Measurements from ENCODE around the gene RRAGB.
"Not testable (repeated sequence)": the region's sequence is repeated elsewhere in the genome, so short reads cannot be mapped to it uniquely, and the experiment has no call there.

The RRAGB gene

GRCh38 chrX:55774419-55774818 is 56.9 kb downstream of the RRAGB start:
- not testable (repeated sequence) for DNase-seq (ENCODE audit: low read depth in 3 of 3)

- DNase-seq (ENCODE audit: low read depth in 3 of 3) = no peak
Observed at GRCh38 chrX:55777596-55777995, 60.0 kb downstream of the RRAGB start.

- DNase-seq (ENCODE audit: low read depth in 3 of 3) = no peak
Observed at GRCh38 chrX:55778322-55778721, 60.8 kb downstream of the RRAGB start.

- no peak for DNase-seq (ENCODE audit: low read depth in 3 of 3)
Observed at GRCh38 chrX:55783723-55784122, 66.2 kb downstream of the RRAGB start.

- no peak for DNase-seq (ENCODE audit: low read depth in 3 of 3)
Observed at GRCh38 chrX:55787063-55787462, 69.5 kb downstream of the RRAGB start.

GRCh38 chrX:55787727-55788126 is 70.2 kb downstream of the RRAGB start:
- no peak for DNase-seq (ENCODE audit: low read depth in 3 of 3)

DNA sequence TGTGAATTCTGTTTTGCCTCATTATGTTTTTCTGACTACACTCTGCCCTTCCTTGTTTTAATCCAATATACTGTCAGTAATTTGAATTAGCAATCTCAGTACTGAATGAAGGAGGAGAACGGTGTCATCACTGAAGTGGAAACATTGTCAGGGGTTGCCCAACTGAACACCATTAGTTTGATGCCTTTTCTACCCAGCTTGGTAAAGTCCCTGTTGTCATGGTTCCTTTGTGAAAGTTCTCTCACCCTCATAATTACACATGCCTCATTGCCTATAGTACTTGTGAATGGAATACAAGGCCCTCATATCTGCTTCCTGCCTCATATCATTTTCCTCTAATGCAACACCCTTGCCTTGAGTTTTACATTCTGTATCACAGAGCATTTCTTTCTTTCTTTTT is 76.9 kb downstream of the RRAGB start:
- DNase-seq (ENCODE audit: low read depth in 3 of 3) = no peak

GRCh38 chrX:55796496-55796895 is 78.9 kb downstream of the RRAGB start:
- no peak for DNase-seq (ENCODE audit: low read depth in 3 of 3)

GRCh38 chrX:55801811-55802210 is 84.3 kb downstream of the RRAGB start:
- no peak for DNase-seq (ENCODE audit: low read depth in 3 of 3)

Data from stimulated activated CD4-positive, alpha-beta T cell treated with anti-CD3 and anti-CD28 coated beads, TNF-alpha, amount 100 ng/mL, for 24 hours (primary cell).